Lung (tissue), 12 donors: ENCODE results near the gene PPP4C. TPM values are rescaled to one million over a fixed set of nuclear protein-coding genes. Genes with fewer than 3 reads are reported as not detected.

ENCODE experiments used
- ATAC-seq: fragments of 200-7000 bp; cut with Tn5 transposase; one replicate; pipeline ENCODE4 v1.9.1; 2020; ENCODE audit warnings: moderate number of reproducible peaks; ENCODE audit not compliant: insufficient read depth, low FRiP score
- DNase-seq, 3 donors: peaks; one replicate each; pipeline ENCODE4 v3.0.0-alpha.2; 2013 to 2017
- H3K27ac ChIP-seq, 2 donors: one replicate each; pipeline ENCODE4 v1.5.1; 2013; ENCODE audit warnings: mild to moderate bottlenecking in 2 of 2, moderate library complexity in 2 of 2, control low read depth in 1 of 2, inconsistent platforms in 1 of 2, low read depth in 1 of 2, low read length in 1 of 2
- H3K27me3 ChIP-seq, 3 donors: one replicate each; pipeline ENCODE4 v1.5.1; 2013; ENCODE audit warnings: low read length in 2 of 3; ENCODE audit not compliant: control insufficient read depth in 3 of 3, insufficient read depth in 3 of 3
- H3K36me3 ChIP-seq, 4 donors: one replicate each; pipeline ENCODE4 v1.5.1; 2013; ENCODE audit warnings: low read length in 4 of 4, mild to moderate bottlenecking in 1 of 4, moderate library complexity in 1 of 4; ENCODE audit not compliant: control insufficient read depth in 4 of 4, insufficient read depth in 4 of 4
- H3K4me1 ChIP-seq, 5 donors: one replicate each; pipeline ENCODE4 v1.5.1; 2013; ENCODE audit warnings: low read length in 5 of 5, mild to moderate bottlenecking in 2 of 5, moderate library complexity in 1 of 5; ENCODE audit not compliant: control insufficient read depth in 5 of 5, insufficient read depth in 5 of 5
- H3K4me3 ChIP-seq: one replicate; pipeline ENCODE4 v1.5.1; 2013; ENCODE audit warnings: mild to moderate bottlenecking, control low read depth, moderate library complexity
- H3K9ac ChIP-seq, 2 donors: one replicate each; pipeline ENCODE4 v1.5.1; 2013; ENCODE audit warnings: low read length in 2 of 2, control low read depth in 1 of 2; ENCODE audit not compliant: insufficient read depth in 1 of 2
- H3K9me3 ChIP-seq, 4 donors: one replicate each; pipeline ENCODE4 v1.5.1; 2013; ENCODE audit warnings: low read length in 3 of 4, mild to moderate bottlenecking in 1 of 4, moderate library complexity in 1 of 4; ENCODE audit not compliant: control insufficient read depth in 4 of 4, insufficient read depth in 3 of 4
- WGBS, 2 donors: extraction: QIAGEN DNeasy Blood & Tissue Kit; methylation state at CpG; one replicate each; pipeline ENCODE4 v1.1.7; 2013; 5-methylcytosine and 5-hydroxymethylcytosine counted together
- polyA plus RNA-seq, 2 donors: library from polyadenylated mRNA; stranded (reverse); fragments of 200-250 nt; gene quantifications; one replicate each; pipeline ENCODE4 v1.2.1, GENCODE V29; 2013
- total RNA-seq, 2 donors: library from RNA; depleted of rRNA in 1 of 2; stranded (reverse); fragments of >200 nt in 1 of 2; gene quantifications; one replicate each; pipeline ENCODE4 v1.2.1, GENCODE V29; 2014 to 2021
- TF ChIP-seq, protein P1 (sequence below): IDR thresholded peaks from 2 replicates; pipeline ENCODE4 v1.5.1; 2012; ENCODE audit warnings: mild to moderate bottlenecking; ENCODE audit errors: control extremely low read depth, extremely low read depth
- donor health status: control.
- donor health status: control.
- donor health status: Bipolar disorder and iron deficiency.
- donor health status: healthy.
- donor health status: DM: yes; HTN: yes; CAD: no.

Gene PPP4C
- total and polyA plus RNA-seq, 4 donors, result 51.7 to 143 (median 102) TPM

DNA sequence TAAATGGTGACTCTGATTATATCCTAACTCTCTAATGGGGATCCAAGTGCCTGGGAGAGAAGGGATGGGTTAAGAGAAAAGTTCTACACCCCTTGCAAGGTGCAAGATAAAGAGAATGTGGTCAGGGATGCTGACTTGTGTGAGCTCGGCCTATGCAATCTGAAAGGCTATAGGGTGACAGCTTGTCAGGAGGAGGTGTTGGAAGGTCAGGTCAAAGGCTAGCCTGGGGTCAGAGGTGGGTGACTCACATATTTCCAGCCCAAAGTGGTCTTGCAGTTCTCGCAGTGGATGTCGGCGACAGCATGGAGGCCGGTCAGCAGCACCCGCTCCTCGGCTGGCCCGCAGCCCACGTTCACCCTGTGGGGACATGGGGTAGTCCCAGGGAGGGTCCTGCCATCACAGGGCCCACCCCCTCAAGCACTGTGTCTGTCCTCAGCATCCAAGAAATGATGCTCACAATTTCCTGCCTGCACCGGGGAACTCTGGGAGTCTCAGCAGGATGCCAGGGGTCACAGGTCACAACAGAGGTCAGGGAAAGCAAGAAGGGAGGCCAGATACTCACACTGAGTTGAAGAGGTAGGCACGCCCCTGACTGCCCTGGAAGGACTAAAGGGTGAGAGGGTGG lies 18.9 kb downstream of the PPP4C start:
- 78 to 79% methylated on average over 11 of the region's 11 CpGs for WGBS, 2 donors
- Histone ChIP-seq H3K4me3 (peak overlapping the region; percentile 81), H3K36me3 (peaks cover 0 to 12% (median 10%) of the 10 kb centered on the region in 4 donors), H3K4me1 (peaks cover 0 to 36% (median 10%) of the 10 kb centered on the region in 5 donors), H3K9ac (peak overlapping the region in 1 of 2 donors; percentile 55), H3K27me3 (no peaks in the 10 kb centered on the region), H3K9me3 (peaks cover 0 to 8% (median 3%) of the 10 kb centered on the region in 4 donors), H3K27ac (peak overlapping the region; percentile 86 to 95)
- ATAC-seq (no peak), DNase-seq (peak in 1 of 3 donors; percentile 28)
- TF ChIP-seq, protein P1, sequence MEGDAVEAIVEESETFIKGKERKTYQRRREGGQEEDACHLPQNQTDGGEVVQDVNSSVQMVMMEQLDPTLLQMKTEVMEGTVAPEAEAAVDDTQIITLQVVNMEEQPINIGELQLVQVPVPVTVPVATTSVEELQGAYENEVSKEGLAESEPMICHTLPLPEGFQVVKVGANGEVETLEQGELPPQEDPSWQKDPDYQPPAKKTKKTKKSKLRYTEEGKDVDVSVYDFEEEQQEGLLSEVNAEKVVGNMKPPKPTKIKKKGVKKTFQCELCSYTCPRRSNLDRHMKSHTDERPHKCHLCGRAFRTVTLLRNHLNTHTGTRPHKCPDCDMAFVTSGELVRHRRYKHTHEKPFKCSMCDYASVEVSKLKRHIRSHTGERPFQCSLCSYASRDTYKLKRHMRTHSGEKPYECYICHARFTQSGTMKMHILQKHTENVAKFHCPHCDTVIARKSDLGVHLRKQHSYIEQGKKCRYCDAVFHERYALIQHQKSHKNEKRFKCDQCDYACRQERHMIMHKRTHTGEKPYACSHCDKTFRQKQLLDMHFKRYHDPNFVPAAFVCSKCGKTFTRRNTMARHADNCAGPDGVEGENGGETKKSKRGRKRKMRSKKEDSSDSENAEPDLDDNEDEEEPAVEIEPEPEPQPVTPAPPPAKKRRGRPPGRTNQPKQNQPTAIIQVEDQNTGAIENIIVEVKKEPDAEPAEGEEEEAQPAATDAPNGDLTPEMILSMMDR, result no peak

DNA sequence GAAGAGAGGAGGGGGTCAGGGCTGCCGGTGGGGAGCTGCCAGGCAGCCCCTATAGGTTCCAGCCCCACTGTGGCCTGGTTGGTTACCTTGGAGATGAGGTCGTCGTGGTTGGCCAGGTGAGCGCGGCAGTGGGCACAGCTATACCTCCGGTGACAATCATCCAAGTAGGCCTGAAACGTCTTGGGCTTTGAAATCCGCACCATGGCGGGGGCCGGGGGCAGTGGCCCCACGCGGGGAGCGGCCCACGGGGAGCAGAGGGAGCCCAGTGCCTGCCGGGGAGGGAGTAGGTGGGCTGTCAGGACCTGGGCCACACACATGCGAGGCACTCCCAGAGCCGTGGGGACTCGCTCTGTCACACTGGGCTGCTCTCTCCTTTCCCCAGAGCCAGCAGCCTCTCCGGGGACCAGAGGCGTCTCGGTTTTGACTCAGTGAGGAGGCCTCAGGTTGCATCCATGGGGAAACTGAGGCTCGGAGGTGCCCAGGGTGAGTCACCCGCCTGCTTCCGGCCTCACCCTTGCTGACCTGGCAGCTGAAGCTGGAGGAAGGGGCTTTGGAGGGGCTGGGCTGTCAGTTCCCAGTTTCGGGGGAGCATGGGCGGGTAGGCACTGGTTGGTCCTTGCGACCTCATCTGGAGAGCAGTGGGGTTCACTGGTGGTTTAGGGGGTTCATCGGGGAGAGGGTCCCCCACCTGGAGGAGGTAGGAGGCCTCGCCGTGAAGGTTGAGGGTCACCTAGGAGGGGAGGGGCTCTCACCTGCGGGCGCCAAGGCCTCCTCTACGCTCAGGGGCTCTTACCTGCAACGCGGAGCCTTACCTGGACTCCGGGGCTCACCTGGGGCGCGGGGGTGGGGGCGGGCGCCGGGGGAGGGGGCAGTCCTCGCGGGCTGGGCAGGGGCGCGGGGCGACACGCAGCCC lies 19.6 kb downstream of the PPP4C start:
- no peak for ATAC-seq
- H3K27ac ChIP-seq, result peak overlapping the region; percentile 86 to 95

DNA sequence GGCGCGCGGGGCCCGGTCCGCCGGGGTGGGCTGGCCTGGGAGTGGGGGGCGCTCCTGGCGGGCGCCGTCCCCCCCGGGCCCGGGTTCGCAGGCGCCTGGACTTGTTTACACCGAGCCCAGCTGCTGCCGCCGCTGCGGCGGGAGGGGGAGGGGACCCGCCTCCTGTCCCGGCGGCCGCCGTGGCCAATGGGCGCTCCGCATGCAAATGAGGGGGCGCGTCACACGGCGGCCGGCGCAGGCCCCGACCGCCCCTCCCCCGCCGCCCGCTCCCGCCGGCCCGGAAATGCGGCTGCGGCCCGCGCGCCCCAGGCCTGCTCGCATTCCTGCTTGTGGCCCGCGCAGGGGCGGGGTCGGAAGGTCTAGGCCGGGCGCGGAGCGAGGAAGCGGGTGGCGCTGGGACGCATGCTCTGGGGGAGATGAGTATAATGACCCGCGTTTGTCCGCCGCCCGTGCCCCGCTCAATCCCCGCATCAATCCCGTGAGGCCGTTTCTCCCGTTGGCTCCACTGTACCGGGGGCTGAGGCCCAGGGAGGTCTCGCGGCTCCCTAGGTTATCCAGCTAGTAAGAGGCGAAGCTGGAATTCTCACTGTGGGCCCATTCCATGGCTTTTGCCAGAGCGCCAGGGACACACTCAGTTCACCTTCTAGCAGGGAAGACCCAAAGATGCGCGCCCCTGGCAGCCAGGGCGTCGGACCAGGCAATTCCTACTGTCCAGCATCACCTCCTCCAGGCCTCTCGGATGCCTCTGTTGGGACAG lies 20.5 kb downstream of the PPP4C start, which contains the start of gene YPEL3:
Gene YPEL3, minus strand, starts transcription at position 109 of the 757 bp plus-strand sequence. CDS start 731 bp downstream, outside the sequence.
- WGBS, 2 donors, result 10 to 13% methylated on average over 53 to 77 of the region's 77 CpGs
- peaks cover 0 to 12% (median 10%) of the 10 kb centered on the region in 4 donors for H3K36me3 ChIP-seq
- peak within 1 kb of the TSS in 1 of 2 donors; percentile 72 for H3K9ac ChIP-seq

More for the DNA sequence above, 19.6 kb downstream of the PPP4C start:
- Histone ChIP-seq H3K36me3 (peaks cover 0 to 12% (median 10%) of the 10 kb centered on the region in 4 donors), H3K27me3 (no peaks in the 10 kb centered on the region), H3K4me3 (peak overlapping the region; percentile 81), H3K9me3 (peaks cover 0 to 9% (median 3%) of the 10 kb centered on the region in 4 donors), H3K4me1 (peaks cover 0 to 36% (median 10%) of the 10 kb centered on the region in 5 donors), H3K9ac (peak overlapping the region in 1 of 2 donors; percentile 72)
- peak in 1 of 3 donors; percentile 32 for DNase-seq
- WGBS, 2 donors, result 9 to 18% methylated on average over 38 to 47 of the region's 47 CpGs
- TF ChIP-seq, protein P1, result no peak

More for the DNA sequence above, 20.5 kb downstream of the PPP4C start, which contains the start of gene YPEL3:
- H3K4me3 ChIP-seq, result peak within 1 kb of the TSS; percentile 81
- DNase-seq (peak; percentile 89 to 97 (median 95)), ATAC-seq (peak; percentile 59)
- peaks cover 0 to 11% (median 3%) of the 10 kb centered on the region in 4 donors for H3K9me3 ChIP-seq
- peaks cover 0 to 34% (median 10%) of the 10 kb centered on the region in 5 donors for H3K4me1 ChIP-seq
- peak within 1 kb of the TSS; percentile 86 to 96 for H3K27ac ChIP-seq
- H3K27me3 ChIP-seq, result no peaks in the 10 kb centered on the region
- TF ChIP-seq, protein P1, result no peak
